ENCODE results near the gene GNG7. TPM values are rescaled to one million over a fixed set of nuclear protein-coding genes. Genes with fewer than 3 reads are reported as not detected.

The GNG7 gene
- total RNA-seq, 4 donors from 2014 or later: 4.7 to 15.6 (median 9.2) TPM

GRCh38 chr19:2634960-2635359 is 67.5 kb downstream of the GNG7 start:
- Histone ChIP-seq H3K27ac (peak overlapping the region in 3 of 4 donors; percentile 20 to 52 (median 38)), H3K4me3 (no peak overlapping the region), H3K27me3 (no peaks in the 10 kb centered on the region), H3K36me3 (no peaks in the 10 kb centered on the region), H3K4me1 (peaks cover 0 to 33% (median 13%) of the 10 kb centered on the region in 3 donors), H3K9me3 (peaks cover 0 to 7% (median 0%) of the 10 kb centered on the region in 3 donors)
- ATAC-seq: no peak
- TF ChIP-seq EP300 (IDR thresholded peaks at IDR 0.05) (no peak), POLR2AphosphoS5 (IDR thresholded peaks at IDR 0.05) (no peak), CTCF (IDR thresholded peaks at IDR 0.05) (no peak), POLR2A (IDR thresholded peaks at IDR 0.05) (no peak)
- 64% methylated on average over 7 of the region's 9 CpGs; no CpG with 5 or more reads in 1 of the 2 donors for WGBS, 2 donors (ENCODE audit: low coverage in 1 of 2)

GRCh38 chr19:2634228-2634951 is 68.1 kb downstream of the GNG7 start:
- Histone ChIP-seq H3K27me3 (no peaks in the 10 kb centered on the region), H3K27ac (peak overlapping the region in 3 of 4 donors; percentile 31 to 52 (median 45)), H3K4me1 (peaks cover 0 to 30% (median 12%) of the 10 kb centered on the region in 3 donors), H3K4me3 (no peak overlapping the region), H3K36me3 (no peaks in the 10 kb centered on the region), H3K9me3 (peaks cover 0 to 7% (median 0%) of the 10 kb centered on the region in 3 donors)
- ATAC-seq: no peak
- WGBS, 2 donors (ENCODE audit: low coverage in 1 of 2): 55 to 70% methylated on average over 6 to 11 of the region's 28 CpGs
- TF ChIP-seq CTCF (IDR thresholded peaks at IDR 0.05): no peak
- TF ChIP-seq POLR2A (IDR thresholded peaks at IDR 0.05): no peak
- no peak for TF ChIP-seq POLR2AphosphoS5 (IDR thresholded peaks at IDR 0.05)
- no peak for TF ChIP-seq EP300 (IDR thresholded peaks at IDR 0.05)

- ATAC-seq: no peak
- no peaks in the 10 kb centered on the region for H3K27me3 ChIP-seq
- no peak overlapping the region for H3K27ac ChIP-seq
- TF ChIP-seq POLR2AphosphoS5 (IDR thresholded peaks at IDR 0.05): no peak
- WGBS, 2 donors (ENCODE audit: low coverage in 1 of 2): 76 to 82% methylated on average over 5 to 6 of the region's 12 CpGs
- peaks cover 0 to 7% (median 0%) of the 10 kb centered on the region in 3 donors for H3K9me3 ChIP-seq
- H3K4me3 ChIP-seq: no peak overlapping the region
- peaks cover 0 to 23% (median 9%) of the 10 kb centered on the region in 3 donors for H3K4me1 ChIP-seq
- H3K36me3 ChIP-seq: no peaks in the 10 kb centered on the region
These were observed 68.8 kb downstream of the GNG7 start for GRCh38 chr19:2633693-2634075.

- H3K4me1 ChIP-seq: peaks cover 0 to 20% (median 4%) of the 10 kb centered on the region in 3 donors
- WGBS, 2 donors (ENCODE audit: low coverage in 1 of 2): 93 to 96% methylated on average over 3 of the region's 4 CpGs
- no peaks in the 10 kb centered on the region for H3K36me3 ChIP-seq
- ATAC-seq: no peak
- TF ChIP-seq EP300 (IDR thresholded peaks at IDR 0.05) (no peak), CTCF (IDR thresholded peaks at IDR 0.05) (no peak), POLR2A (IDR thresholded peaks at IDR 0.05) (no peak), POLR2AphosphoS5 (IDR thresholded peaks at IDR 0.05) (no peak)
- no peak overlapping the region for H3K4me3 ChIP-seq
- H3K9me3 ChIP-seq: peaks cover 0 to 7% (median 0%) of the 10 kb centered on the region in 3 donors
- H3K27ac ChIP-seq: no peak overlapping the region
- H3K27me3 ChIP-seq: no peaks in the 10 kb centered on the region
These were observed 71.2 kb downstream of the GNG7 start for GRCh38 chr19:2631213-2631821.

- no peak for TF ChIP-seq POLR2A (IDR thresholded peaks at IDR 0.05)
- TF ChIP-seq EP300 (IDR thresholded peaks at IDR 0.05): no peak
- TF ChIP-seq POLR2AphosphoS5 (IDR thresholded peaks at IDR 0.05): no peak
- no peak for TF ChIP-seq CTCF (IDR thresholded peaks at IDR 0.05)
- peaks cover 0 to 16% (median 4%) of the 10 kb centered on the region in 3 donors for H3K4me1 ChIP-seq
- H3K36me3 ChIP-seq: no peaks in the 10 kb centered on the region
- H3K27ac ChIP-seq: peak overlapping the region in 2 of 4 donors; percentile 26 to 47
- no peaks in the 10 kb centered on the region for H3K27me3 ChIP-seq
- WGBS, 2 donors (ENCODE audit: low coverage in 1 of 2): 100% methylated on average over 2 to 5 of the region's 6 CpGs
- H3K9me3 ChIP-seq: peaks cover 0 to 7% (median 0%) of the 10 kb centered on the region in 3 donors
- no peak overlapping the region for H3K4me3 ChIP-seq
- no peak for ATAC-seq
These were observed 72.0 kb downstream of the GNG7 start for GRCh38 chr19:2630352-2631001.
